Activated CD4-positive, CD25-positive, alpha-beta regulatory T cell treated with anti-CD3 and anti-CD28 coated beads, Interleukin-2, amount 50 U/mL, for 16 hours (primary cell): Measurements from ENCODE around the gene ARMS2.

Source experiments
- DNase-seq: peaks from one replicate; pipeline ENCODE4 v3.0.0-alpha.2; 2020; ENCODE audit warnings: low read depth, low spot score

The ARMS2 gene

DNA sequence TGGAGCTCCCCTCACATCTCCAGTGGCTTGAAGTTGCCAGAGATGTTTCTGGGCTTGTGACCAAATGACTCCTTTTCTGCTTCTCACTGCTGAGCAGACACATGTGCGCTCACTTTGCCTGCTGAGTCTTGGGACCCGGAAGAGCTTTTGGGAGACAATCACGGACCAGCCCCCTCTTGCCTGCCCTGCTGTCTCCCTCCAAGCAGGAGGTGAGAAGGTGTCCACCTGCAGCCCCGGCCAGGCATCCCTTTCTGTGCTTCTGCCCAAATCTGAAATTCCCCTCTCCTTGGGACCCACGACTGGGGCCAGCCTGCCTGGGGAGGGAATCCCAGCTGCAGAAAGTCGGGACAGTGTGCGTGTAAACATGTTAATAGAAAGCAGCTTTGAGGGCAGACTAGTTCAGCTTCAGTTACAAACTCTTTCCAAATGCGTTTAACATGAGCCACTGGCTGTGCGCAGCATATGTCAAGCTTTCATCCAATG, 38.6 kb downstream of the ARMS2 start:
- no peak for DNase-seq

DNA sequence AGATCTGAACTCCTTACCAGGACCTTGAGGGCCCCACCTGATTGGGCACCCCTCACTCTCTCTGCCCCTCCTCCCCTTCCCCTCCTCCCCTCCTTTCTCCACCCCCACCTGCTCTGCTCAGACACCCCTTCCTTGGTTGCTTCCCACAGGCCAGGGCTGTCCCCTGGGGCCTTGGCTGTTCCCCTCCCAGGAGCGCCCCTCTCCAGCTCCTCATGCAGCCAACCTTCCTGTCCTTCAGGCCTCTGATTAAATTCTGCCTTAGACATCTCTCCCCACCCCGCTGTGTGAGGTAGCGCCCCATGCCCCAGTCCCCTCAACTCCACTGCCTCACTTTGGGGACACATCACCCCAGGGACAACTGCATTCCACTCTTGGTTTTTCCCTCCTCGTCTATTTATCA, 39.3 kb downstream of the ARMS2 start:
- no peak for DNase-seq

DNA sequence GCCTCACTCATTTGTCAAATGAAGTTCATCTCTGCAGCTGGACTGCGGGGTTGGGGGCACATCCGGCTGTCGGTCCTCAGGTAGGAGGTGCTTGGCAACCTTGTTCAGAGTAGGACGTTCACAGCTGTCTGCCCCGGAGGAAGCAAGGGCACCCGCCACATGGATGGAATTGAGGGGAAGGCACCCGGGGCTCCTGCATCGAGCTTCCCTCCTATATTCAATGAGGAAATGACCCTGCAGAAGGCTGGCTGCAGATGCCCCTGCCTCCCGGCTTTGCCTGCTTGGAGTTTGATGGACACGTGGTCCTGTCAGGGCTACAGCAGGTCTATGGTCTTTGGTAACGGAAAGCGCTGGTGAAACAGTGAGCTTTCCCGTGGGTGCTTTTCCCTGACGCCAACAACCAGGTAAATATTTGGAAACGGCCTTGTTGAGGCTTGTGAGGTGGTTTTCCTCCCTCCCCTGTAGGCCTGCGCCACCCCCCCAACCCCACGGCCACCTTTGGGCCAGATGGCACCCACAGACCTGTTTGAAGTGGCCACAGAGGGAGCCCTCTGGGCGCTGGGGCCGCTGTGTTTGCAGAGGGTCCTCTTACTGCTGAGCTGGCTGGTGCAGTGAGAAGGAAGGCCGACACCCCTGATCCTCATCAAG, 39.8 kb downstream of the ARMS2 start:
- DNase-seq, result no peak

DNA sequence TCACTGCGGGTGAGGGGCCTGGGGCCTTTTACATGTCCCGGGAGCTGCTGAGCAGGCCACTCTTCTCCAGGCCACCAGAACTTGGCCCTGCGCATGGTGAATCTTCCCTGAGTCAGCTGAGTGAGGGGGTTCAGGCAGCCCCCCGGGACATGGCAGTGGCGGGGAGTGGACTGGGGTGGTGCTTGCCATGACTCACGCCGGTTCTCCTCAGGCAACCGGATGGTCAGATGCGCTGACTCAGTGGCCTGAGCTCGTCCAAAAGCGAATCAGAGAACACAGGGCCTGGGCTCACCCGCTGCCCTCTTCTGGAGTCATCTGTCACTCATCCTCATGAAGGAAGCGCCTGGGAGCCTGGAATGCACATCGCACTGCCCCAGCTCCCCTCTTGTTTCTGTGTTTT, 40.4 kb downstream of the ARMS2 start:
- no peak for DNase-seq

DNA sequence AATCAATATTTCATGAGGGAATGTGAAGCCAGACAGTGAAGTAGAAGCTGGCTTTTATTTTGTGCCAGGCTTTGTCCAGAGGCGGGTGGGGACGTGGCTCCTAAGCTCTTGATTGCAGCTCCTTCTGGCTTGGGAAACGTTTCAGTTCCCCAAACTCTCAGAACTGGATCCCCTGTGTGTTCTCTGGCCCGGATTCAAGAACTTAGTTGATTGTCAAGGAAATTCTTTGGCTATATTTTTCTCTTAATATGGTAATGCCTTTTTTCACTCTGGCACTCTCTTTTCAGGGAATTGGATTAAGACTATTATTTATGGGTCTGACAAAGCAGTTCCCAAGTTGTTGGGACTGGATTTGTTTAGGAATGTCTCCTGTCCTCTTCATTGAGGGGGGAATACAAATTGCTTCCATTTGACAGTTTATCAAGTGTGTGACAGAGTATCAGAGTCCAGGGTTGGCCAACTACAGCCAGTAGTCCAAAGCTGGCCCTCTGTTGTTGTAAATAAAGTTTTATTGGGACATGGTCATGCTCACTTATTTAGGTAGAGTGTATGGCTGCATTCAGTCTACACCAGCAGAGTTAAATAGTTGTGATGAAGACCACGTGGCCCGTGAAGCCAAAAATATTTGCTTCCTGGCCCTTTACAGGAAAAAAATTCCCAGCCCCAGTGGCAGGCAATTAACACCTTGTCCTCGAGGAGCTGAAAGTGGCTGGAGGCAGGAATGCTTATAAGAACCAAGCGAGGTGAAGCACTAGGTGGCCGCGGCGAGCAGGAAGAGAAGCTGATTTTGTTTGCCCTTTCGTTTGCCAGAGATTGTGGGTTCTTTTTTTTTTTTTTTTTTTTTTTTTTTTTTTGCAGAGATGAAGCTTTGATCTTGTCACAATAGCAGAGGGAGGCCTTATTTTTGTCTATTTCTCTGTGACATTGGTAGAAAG, 41.2 kb downstream of the ARMS2 start:
- DNase-seq, result no peak

DNA sequence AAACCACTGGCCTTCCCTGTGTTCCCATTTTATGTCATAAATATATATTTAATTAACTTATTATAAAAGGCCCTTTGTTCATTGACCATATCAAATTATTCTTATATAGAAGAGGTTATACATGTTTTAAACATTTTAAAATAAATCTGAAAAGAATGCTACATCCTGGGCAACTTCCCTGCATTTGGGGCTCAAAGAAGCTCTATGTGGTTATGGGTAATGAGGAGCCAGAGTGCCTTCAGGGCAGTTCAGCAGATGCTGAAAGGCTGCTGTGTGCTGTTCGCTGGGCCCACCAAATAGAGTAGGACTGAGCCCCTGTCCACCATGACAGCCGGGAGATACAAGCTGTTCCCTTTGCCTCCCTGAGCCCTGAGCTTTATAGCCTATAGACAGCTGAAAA, 42.8 kb downstream of the ARMS2 start:
- no peak for DNase-seq

DNA sequence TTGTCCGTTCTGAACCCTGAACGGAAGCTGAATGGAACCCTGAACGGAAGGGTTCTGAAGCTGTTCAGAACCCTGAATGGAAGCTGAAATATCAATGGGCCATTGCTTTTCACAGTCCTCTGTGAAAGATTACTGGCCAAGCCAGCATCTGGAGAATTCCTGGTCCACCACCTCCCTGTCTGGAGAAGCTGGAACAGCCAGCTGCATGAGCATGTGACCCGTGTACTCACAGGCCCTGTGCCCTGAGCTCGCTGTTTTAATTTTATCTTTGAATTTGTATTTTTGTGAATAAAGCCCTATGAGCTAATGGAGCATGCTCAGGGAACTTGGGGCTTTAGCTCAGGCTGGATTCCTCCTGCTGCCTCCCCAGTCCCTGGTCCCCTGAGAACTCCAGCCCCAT, 44.1 kb downstream of the ARMS2 start:
- DNase-seq, result no peak

DNA sequence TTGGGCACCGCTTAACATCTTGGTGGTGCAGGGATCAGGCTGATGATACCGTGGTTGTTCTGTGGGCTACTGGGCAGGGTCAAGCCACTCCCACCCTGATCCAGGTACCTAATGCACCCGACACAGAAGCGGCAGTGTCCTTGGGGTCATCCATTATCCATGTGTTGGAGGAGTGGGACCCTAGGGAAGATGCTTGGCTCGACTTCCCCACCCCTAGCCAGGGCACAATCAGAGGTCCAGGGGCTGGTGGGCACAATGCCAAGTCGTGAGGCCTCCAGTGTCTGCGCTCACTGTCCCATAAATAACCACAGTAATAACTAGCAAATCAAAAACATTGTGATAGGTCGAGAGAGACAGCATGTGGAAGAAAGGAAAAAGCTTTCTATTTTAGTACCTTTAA, 44.6 kb downstream of the ARMS2 start:
- no peak for DNase-seq

DNA sequence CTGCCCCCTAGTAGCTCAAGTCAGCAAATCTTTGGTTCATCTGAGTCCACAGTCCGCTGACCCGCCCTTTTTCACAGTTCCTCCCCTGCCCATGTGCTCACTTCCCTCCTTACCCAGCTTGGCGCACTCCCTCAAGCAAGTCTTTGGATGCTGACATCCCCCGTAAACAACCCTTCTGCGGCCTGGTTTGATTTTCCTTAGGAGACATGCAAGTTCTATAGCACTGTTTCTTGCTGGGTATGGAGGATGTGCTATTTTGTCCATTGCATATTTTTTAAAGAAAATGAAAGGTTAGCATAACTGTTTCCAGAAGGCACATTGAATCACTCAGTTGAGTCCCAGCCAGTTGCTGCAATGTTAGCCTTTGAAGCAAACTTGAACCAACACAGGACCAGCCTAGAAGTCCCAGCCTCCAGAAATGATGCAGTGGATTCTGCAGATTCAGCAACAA, 45.1 kb downstream of the ARMS2 start:
- DNase-seq, result no peak

DNA sequence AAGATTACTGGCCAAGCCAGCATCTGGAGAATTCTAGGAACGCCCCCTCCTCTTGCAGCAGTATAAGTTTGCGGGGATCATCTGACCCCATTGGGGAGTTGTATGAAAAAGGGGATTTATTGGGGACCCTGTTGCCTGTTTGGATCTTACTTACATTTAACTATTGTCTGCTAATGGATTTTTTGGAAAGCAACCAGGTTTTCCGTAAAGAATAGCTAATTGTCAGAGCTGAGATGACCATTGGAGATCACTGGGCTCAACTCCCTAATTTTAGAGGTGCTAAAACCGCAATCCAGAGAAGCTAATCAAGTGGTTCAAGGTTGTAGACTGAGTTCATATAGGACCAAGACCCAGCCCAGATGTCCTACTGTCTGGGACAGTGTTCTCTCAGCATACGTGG, 45.7 kb downstream of the ARMS2 start:
- no peak for DNase-seq

DNA sequence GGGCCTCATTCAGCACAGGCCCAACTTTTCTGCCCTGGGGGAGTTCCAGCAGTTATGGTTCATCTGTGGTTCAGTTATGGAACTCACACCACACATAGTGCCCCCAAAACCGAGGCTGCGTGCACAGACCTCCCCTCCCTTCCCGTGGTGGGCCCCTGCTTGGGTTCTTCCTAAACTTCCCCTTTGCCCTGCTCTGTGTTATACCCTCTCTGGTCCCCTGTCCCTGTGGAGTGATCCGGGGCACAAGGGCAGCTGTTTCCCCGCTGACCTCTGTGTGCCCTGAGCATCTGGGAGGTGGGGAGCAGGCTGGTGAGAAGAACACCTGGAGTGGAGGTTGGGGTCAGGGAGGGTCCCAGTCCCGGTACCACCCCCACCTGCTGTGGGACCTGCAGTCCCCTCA, 46.3 kb downstream of the ARMS2 start:
- DNase-seq, result no peak

DNA sequence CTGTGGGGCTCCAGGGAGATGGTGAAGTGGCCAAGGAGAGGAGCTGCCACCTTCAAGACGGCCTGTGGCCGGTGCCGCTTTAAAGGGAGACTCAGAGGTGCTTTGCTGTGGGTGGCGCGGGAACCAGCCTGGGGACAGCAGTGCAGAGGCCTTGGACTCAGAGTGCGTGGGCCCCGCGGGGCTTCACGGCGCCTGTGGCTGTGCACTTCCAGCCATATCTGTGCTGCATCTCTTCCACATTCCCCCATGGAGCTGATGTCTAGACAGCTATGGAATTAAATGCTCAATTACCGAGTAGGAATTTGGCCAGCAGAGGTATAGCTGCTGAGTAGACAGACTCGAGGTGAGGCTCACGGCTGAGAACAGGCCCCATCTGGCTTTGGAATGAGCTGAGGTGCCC, 48.6 kb downstream of the ARMS2 start:
- no peak for DNase-seq

DNA sequence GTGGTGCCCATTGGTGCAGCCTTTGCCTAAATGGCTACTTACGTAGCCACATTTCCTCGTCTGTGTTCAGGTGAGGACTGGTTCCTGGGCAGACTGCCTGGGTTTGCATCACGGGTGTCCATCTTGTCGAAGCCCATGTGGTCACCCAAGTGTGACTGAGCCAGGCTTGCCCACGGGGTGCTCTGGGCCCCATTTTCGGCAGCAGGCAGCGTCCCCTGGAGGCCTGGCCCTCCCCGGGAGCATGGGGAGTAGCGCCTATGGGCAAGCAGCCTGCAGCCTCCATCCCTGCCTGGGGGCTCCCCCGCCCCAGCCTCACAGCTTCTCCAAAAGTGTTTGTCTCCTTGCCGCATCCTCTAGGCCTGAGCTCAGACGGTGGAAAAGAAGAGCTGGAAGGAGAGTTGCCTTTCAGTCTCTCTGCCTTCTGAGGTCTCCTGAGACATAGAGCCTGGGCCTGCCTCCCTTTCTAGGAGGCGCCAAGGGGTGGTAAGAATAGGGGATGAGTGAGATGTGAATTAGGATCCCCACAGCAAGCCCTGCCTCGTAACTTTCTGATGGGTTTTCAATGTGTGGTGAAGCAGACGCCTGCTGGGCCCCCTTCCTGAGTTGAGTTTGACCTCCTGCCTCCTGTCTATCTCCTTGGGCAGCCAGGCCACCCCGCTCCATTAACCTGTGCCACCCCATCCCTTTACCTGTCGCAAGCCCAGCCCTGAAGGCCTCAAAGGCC, 49.6 kb downstream of the ARMS2 start:
- DNase-seq, result no peak

DNA sequence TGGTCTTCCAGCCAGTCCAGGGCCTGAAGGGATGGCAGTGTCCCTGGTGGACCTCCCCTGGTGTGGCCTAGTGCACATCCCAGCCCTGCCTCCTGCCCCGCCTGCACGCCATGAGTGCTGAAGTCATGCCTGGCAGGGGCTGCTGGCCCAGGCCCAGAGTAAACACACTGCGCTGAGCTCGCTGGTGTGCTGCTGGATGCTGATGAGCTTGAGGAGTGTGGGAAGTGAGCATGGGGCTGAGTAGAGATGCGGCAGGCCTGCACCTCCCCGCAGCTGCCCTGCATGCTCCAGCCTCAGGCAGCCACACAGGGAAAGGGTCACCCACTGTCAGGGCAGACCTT, 50.1 kb downstream of the ARMS2 start:
- DNase-seq, result no peak

DNA sequence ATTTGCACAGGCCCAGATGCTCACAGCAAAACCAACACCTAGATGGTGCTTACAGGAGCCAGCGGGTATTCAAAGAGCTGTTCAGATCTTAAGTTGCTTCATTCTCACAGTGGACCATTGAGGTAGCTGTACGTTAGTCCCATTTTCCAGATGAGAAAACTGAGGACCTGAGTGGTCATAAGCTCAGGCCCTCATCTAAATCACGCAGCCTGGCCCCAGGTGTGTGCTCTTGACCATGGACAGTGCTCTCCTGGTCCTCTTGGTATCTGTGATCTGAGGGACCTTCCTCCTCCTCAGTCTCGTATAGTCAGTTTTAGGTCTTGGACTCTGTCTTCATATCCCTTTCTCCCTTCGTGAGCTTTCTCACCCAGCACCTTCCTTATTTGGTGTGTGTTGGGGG, 50.6 kb downstream of the ARMS2 start:
- DNase-seq, result no peak

DNA sequence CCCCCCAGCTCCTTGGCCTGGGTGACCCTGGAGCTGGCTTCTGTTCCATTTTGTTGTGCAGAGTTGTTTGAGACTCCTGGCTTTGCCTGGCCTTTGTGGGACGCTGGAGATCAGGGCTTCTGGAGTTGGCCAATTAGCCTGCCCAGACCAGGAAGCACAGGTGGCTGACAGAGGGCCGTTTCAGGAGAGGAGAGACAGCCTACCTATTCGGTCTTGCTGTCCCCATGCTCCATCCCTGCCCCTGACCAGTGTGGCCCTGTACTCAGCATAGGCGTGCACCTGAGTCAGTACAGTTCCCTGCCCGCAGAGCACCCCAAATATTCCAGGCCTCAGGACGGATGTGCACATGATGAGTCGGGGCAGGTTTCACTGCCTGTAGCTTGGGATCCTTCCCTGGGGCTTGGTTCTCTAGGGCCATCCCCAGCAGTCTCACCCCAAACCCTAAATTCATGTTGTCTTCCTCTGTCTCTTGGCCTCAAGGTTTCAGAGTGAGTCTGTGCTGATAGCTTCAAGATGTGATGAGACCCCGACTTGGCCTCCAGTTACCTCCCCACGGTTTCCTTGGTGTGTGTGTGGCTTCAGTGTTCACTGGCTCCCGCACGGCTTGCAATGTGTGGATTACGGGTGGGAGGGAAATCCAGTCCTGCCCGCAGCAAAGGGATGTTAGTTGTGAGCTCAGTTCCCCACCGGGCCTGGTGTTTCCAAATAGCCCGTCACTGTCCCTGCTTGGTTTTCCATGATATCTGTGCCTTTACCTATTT, 51.6 kb downstream of the ARMS2 start:
- DNase-seq, result no peak
